Thyroid gland (tissue), 4 donors: Measurements from ENCODE around the gene GAMT.
"Not testable (repeated sequence)": the region's sequence is repeated elsewhere in the genome, so short reads cannot be mapped to it uniquely, and the experiment has no call there.

Source experiments
- CTCF ChIP-seq, 6 experiments: fragments of 200-600 bp in 3 of 6; fragments of 450-650 bp in 3 of 6; sonication (generic) in 3 of 6; IDR thresholded peaks; one replicate each; pipeline ENCODE4 v1.5.1; 2016 to 2019; ENCODE audit warnings: antibody characterized with exemption in 6 of 6, mild to moderate bottlenecking in 2 of 6, inconsistent platforms in 1 of 6, moderate library complexity in 1 of 6
- POLR2A ChIP-seq, 2 donors: fragments of 450-650 bp; IDR thresholded peaks; one replicate each; pipeline ENCODE4 v1.6.1; 2017; ENCODE audit warnings: antibody characterized with exemption in 2 of 2, mild to moderate bottlenecking in 2 of 2, moderate library complexity in 1 of 2

GRCh38 chr19:1439525-1440417, 38.4 kb upstream of the GAMT start:
- TF ChIP-seq CTCF, POLR2A (IDR thresholded peaks at IDR 0.05): not testable (repeated sequence)
